ENCODE measurements around the gene SCN3B. TPM values are rescaled to one million over a fixed set of nuclear protein-coding genes. Genes with fewer than 3 reads are reported as not detected.

The SCN3B gene
- total RNA-seq, 1 donor from 2014 or later = 8.9 TPM

GRCh38 chr11:123581651-123582399 lies 72.6 kb downstream of the SCN3B start:
- Histone ChIP-seq H3K4me1 (ENCODE audit: control insufficient read depth in 3 of 3, insufficient read depth in 3 of 3, low read length in 3 of 3) (peaks cover 21 to 23% (median 23%) of the 10 kb centered on the region in 3 donors), H3K9me3 (ENCODE audit: control insufficient read depth in 3 of 3, low read length in 3 of 3) (no peaks in the 10 kb centered on the region), H3K36me3 (ENCODE audit: control insufficient read depth in 3 of 3, insufficient read depth in 3 of 3, low read length in 3 of 3) (no peaks in the 10 kb centered on the region), H3K27me3 (ENCODE audit: control insufficient read depth in 3 of 3, insufficient read depth in 3 of 3, low read length in 3 of 3) (peaks cover 0 to 6% (median 4%) of the 10 kb centered on the region in 3 donors), H3K4me3 (ENCODE audit: low read length in 3 of 3) (no peak overlapping the region), H3K27ac (ENCODE audit: low read depth, low read length) (no peak overlapping the region), H3K9ac (ENCODE audit: low read depth in 1 of 3, low read length in 3 of 3) (no peak overlapping the region)

GRCh38 chr11:123580557-123581275 lies 73.7 kb downstream of the SCN3B start:
- Histone ChIP-seq H3K27ac (ENCODE audit: low read depth, low read length) (no peak overlapping the region), H3K9ac (ENCODE audit: low read depth in 1 of 3, low read length in 3 of 3) (peak overlapping the region in 1 of 3 donors; percentile 50), H3K9me3 (ENCODE audit: control insufficient read depth in 3 of 3, low read length in 3 of 3) (no peaks in the 10 kb centered on the region), H3K27me3 (ENCODE audit: control insufficient read depth in 3 of 3, insufficient read depth in 3 of 3, low read length in 3 of 3) (peaks cover 0 to 6% (median 4%) of the 10 kb centered on the region in 3 donors), H3K36me3 (ENCODE audit: control insufficient read depth in 3 of 3, insufficient read depth in 3 of 3, low read length in 3 of 3) (no peaks in the 10 kb centered on the region), H3K4me3 (ENCODE audit: low read length in 3 of 3) (no peak overlapping the region), H3K4me1 (ENCODE audit: control insufficient read depth in 3 of 3, insufficient read depth in 3 of 3, low read length in 3 of 3) (peaks cover 17 to 19% (median 18%) of the 10 kb centered on the region in 3 donors)

- Histone ChIP-seq H3K9me3 (ENCODE audit: control insufficient read depth in 3 of 3, low read length in 3 of 3) (no peaks in the 10 kb centered on the region), H3K27ac (ENCODE audit: low read depth, low read length) (no peak overlapping the region), H3K27me3 (ENCODE audit: control insufficient read depth in 3 of 3, insufficient read depth in 3 of 3, low read length in 3 of 3) (peaks cover 0 to 6% (median 4%) of the 10 kb centered on the region in 3 donors), H3K4me3 (ENCODE audit: low read length in 3 of 3) (no peak overlapping the region), H3K4me1 (ENCODE audit: control insufficient read depth in 3 of 3, insufficient read depth in 3 of 3, low read length in 3 of 3) (peaks cover 11 to 14% (median 12%) of the 10 kb centered on the region in 3 donors), H3K36me3 (ENCODE audit: control insufficient read depth in 3 of 3, insufficient read depth in 3 of 3, low read length in 3 of 3) (no peaks in the 10 kb centered on the region), H3K9ac (ENCODE audit: low read depth in 1 of 3, low read length in 3 of 3) (peak overlapping the region in 1 of 3 donors; percentile 50)
Measured at GRCh38 chr11:123580137-123580536, 74.3 kb downstream of the SCN3B start.

GRCh38 chr11:123579482-123579812 lies 75.0 kb downstream of the SCN3B start:
- Histone ChIP-seq H3K9me3 (ENCODE audit: control insufficient read depth in 3 of 3, low read length in 3 of 3) (no peaks in the 10 kb centered on the region), H3K27ac (ENCODE audit: low read depth, low read length) (no peak overlapping the region), H3K4me3 (ENCODE audit: low read length in 3 of 3) (no peak overlapping the region), H3K36me3 (ENCODE audit: control insufficient read depth in 3 of 3, insufficient read depth in 3 of 3, low read length in 3 of 3) (no peaks in the 10 kb centered on the region), H3K4me1 (ENCODE audit: control insufficient read depth in 3 of 3, insufficient read depth in 3 of 3, low read length in 3 of 3) (peaks cover 4 to 10% (median 6%) of the 10 kb centered on the region in 3 donors), H3K9ac (ENCODE audit: low read depth in 1 of 3, low read length in 3 of 3) (no peak overlapping the region), H3K27me3 (ENCODE audit: control insufficient read depth in 3 of 3, insufficient read depth in 3 of 3, low read length in 3 of 3) (peaks cover 0 to 6% (median 4%) of the 10 kb centered on the region in 3 donors)

Other genes starting within 250 kb of the SCN3B start
- 8.9 TPM for gene GRAMD1B, start 224.4 kb downstream of the SCN3B start, total RNA-seq
- 9.4 TPM for gene ZNF202, start 87.0 kb upstream of the SCN3B start, total RNA-seq
- not detected for gene OR6X1, start 99.9 kb upstream of the SCN3B start, total RNA-seq
- gene OR6M1, start 151.7 kb upstream of the SCN3B start, total RNA-seq = not detected
- not detected for gene TMEM225, start 231.0 kb upstream of the SCN3B start, total RNA-seq
- under 0.01 TPM for gene OR8D4, start 247.5 kb upstream of the SCN3B start, total RNA-seq